Motor neuron (in vitro differentiated cells): ENCODE data around the gene CHPF. TPM values are rescaled to one million over a fixed set of nuclear protein-coding genes. Genes with fewer than 3 reads are reported as not detected.

ENCODE experiments used
- ATAC-seq, 8 experiments: fragments of 200-7000 bp; cut with Tn5 transposase; replicated peaks in 6 of 8; 2 replicates each; pipeline ENCODE4 v1.8.0; 2021; ENCODE audit warnings: mild to moderate bottlenecking in 8 of 8, moderate library complexity in 8 of 8
- H3K27ac ChIP-seq, 2 donors: fragments of 250-450 bp; sonication (Bioruptor Pico); 2 replicates each; pipeline ENCODE4 v1.9.0; 2021; ENCODE audit warnings: antibody characterized with exemption in 2 of 2, mild to moderate bottlenecking in 2 of 2, moderate library complexity in 1 of 2
- H3K4me1 ChIP-seq, 2 donors: fragments of 250-450 bp; sonication (Bioruptor Pico); replicated peaks in 1 of 2; 2 replicates each; pipeline ENCODE4 v1.6.1; 2021; ENCODE audit warnings: antibody characterized with exemption in 2 of 2, mild to moderate bottlenecking in 2 of 2, moderate library complexity in 1 of 2
- H3K4me3 ChIP-seq, 5 donors: fragments of 250-450 bp; sonication (Bioruptor Pico); 2 replicates each; pipeline ENCODE4 v1.9.0; 2021; ENCODE audit warnings: antibody characterized with exemption in 5 of 5, mild to moderate bottlenecking in 5 of 5, moderate library complexity in 4 of 5
- WGBS, 10 experiments: fragments of 450-650 bp; shearing (Covaris generic); methylation state at CpG; one replicate each; pipeline ENCODE4 v1.0.0; 2022; 5-methylcytosine and 5-hydroxymethylcytosine counted together
- in situ Hi-C, 9 experiments: fragments of 400-800 bp; cut with MboI; loops; one replicate each; pipeline ENCODE4 v1.15.0; 2021; ENCODE audit warnings: low sequenced_read_pairs in 9 of 9, low pct_unique_long_range_greater_than_20kb in 2 of 9; ENCODE audit not compliant: unreplicated experiment in 9 of 9
- total RNA-seq, 8 experiments: library from RNA; unstranded; fragments of 300-600 nt; gene quantifications; 2 replicates each; pipeline versions ENCODE4 v1.2.3 to v1.2.4, GENCODE V29; 2022

CHPF gene
- total RNA-seq, 8 experiments from 2014 or later, result 20.9 to 164 (median 56.8) TPM

- Histone ChIP-seq H3K27ac (no peak overlapping the region), H3K4me3 (no peak overlapping the region), H3K4me1 (peaks cover 32 to 34% of the 10 kb centered on the region in 2 donors)
- in situ Hi-C loops, result loop anchor here in 4 of 9 experiments (5.0 to 10.0 kb wide), 3 partner anchors 56 to 128 kb away; no protein-coding TSS in a partner anchor
- 0 to 100% (median 16%) methylated on average over 1 to 9 of the region's 21 CpGs; no CpG with 5 or more reads in 3 of the 10 experiments for WGBS, 10 experiments
- peak; percentile 71 to 94 (median 83) for ATAC-seq
Measured at GRCh38 chr2:219530048-219530963, 13.3 kb downstream of the CHPF start.

- ATAC-seq, result no peak
- in situ Hi-C loops, result loop anchor here in 4 of 9 experiments (10.0 kb wide), 2 partner anchors 123 to 133 kb away; no protein-coding TSS in a partner anchor
- Histone ChIP-seq H3K4me3 (no peak overlapping the region), H3K4me1 (peaks cover 45 to 52% of the 10 kb centered on the region in 2 donors), H3K27ac (no peak overlapping the region)
- WGBS, 10 experiments, result 13 to 85% (median 81%) methylated on average over 1 to 5 of the region's 5 CpGs; no CpG with 5 or more reads in 2 of the 10 experiments
Measured at GRCh38 chr2:219527472-219527871, 16.1 kb downstream of the CHPF start.

- Histone ChIP-seq H3K4me3 (no peak overlapping the region), H3K27ac (peak overlapping the region in 1 of 2 donors; percentile 71), H3K4me1 (peaks cover 48 to 56% of the 10 kb centered on the region in 2 donors)
- 0 to 60% (median 48%) methylated on average over 1 to 2 of the region's 6 CpGs; no CpG with 5 or more reads in 6 of the 10 experiments for WGBS, 10 experiments
- ATAC-seq, result peak in 2 of 8 experiments; percentile 32 to 59
- in situ Hi-C loops, result loop anchor here in 4 of 9 experiments (10.0 kb wide), 2 partner anchors 122 to 132 kb away; no protein-coding TSS in a partner anchor
Measured at GRCh38 chr2:219527076-219527394, 16.6 kb downstream of the CHPF start.

- in situ Hi-C loops, result loop anchor here in 4 of 9 experiments (10.0 kb wide), 2 partner anchors 122 to 132 kb away; no protein-coding TSS in a partner anchor
- peak overlapping the region; percentile 71 to 76 for H3K27ac ChIP-seq
- 20 to 70% (median 51%) methylated on average over 1 to 8 of the region's 11 CpGs; no CpG with 5 or more reads in 3 of the 10 experiments for WGBS, 10 experiments
- peaks cover 53 to 62% of the 10 kb centered on the region in 2 donors for H3K4me1 ChIP-seq
- H3K4me3 ChIP-seq, result no peak overlapping the region
- ATAC-seq, result no peak
Measured at GRCh38 chr2:219526320-219527075, 17.1 kb downstream of the CHPF start.

- in situ Hi-C loops, result loop anchor here in 4 of 9 experiments (10.0 kb wide), 2 partner anchors 121 to 131 kb away; no protein-coding TSS in a partner anchor
- H3K4me1 ChIP-seq, result peaks cover 61 to 70% of the 10 kb centered on the region in 2 donors
Measured at GRCh38 chr2:219525533-219526232, 17.9 kb downstream of the CHPF start.

GRCh38 chr2:219524817-219525216, 18.8 kb downstream of the CHPF start:
- H3K4me1 ChIP-seq, result peaks cover 64 to 74% of the 10 kb centered on the region in 2 donors
- ATAC-seq, result no peak
- 71 to 100% (median 86%) methylated on average over 1 to 2 of the region's 2 CpGs; no CpG with 5 or more reads in 4 of the 10 experiments for WGBS, 10 experiments
- H3K4me3 ChIP-seq, result no peak overlapping the region
- H3K27ac ChIP-seq, result no peak overlapping the region
- in situ Hi-C loops, result loop anchor here in 5 of 9 experiments (10.0 to 25.0 kb wide), 3 partner anchors 113 to 130 kb away; partner anchors contain the start of gene DES (in 1 of the 5)

More at GRCh38 chr2:219525533-219526232, 17.9 kb downstream of the CHPF start:
- Histone ChIP-seq H3K27ac (peak overlapping the region; percentile 71 to 76), H3K4me3 (no peak overlapping the region)
- 14 to 100% (median 46%) methylated on average over 1 to 7 of the region's 9 CpGs; no CpG with 5 or more reads in 4 of the 10 experiments for WGBS, 10 experiments
- ATAC-seq, result no peak

GRCh38 chr2:219523031-219523671, 20.5 kb downstream of the CHPF start:
- peak in 2 of 8 experiments; percentile 22 to 45 for ATAC-seq
- in situ Hi-C loops, result loop anchor here in 5 of 9 experiments (10.0 to 25.0 kb wide), 3 partner anchors 111 to 128 kb away; partner anchors contain the start of gene DES (in 1 of the 5)
- WGBS, 10 experiments, result 11 to 100% (median 21%) methylated on average over 1 to 9 of the region's 24 CpGs; no CpG with 5 or more reads in 4 of the 10 experiments
- peaks cover 76 to 83% of the 10 kb centered on the region in 2 donors for H3K4me1 ChIP-seq
- peak overlapping the region in 4 of 5 donors; percentile 17 to 29 (median 22) for H3K4me3 ChIP-seq
- peak overlapping the region; percentile 26 to 80 for H3K27ac ChIP-seq

GRCh38 chr2:219522111-219523030, 21.2 kb downstream of the CHPF start:
- Histone ChIP-seq H3K4me3 (peak overlapping the region; percentile 7 to 29 (median 21)), H3K27ac (peak overlapping the region; percentile 80 to 84), H3K4me1 (peaks cover 82 to 88% of the 10 kb centered on the region in 2 donors)
- in situ Hi-C loops, result loop anchor here in 5 of 9 experiments (10.0 to 25.0 kb wide), 3 partner anchors 110 to 128 kb away; partner anchors contain the start of gene DES (in 1 of the 5)
- WGBS, 10 experiments, result 0 to 17% (median 0%) methylated on average over 1 to 3 of the region's 70 CpGs; no CpG with 5 or more reads in 6 of the 10 experiments
- peak; percentile 58 to 80 (median 72) for ATAC-seq

GRCh38 chr2:219521066-219521880, 22.3 kb downstream of the CHPF start:
- ATAC-seq, result peak; percentile 36 to 77 (median 47)
- H3K27ac ChIP-seq, result peak overlapping the region; percentile 80 to 84
- in situ Hi-C loops, result loop anchor here in 5 of 9 experiments (10.0 to 25.0 kb wide), 3 partner anchors 109 to 126 kb away; partner anchors contain the start of gene DES (in 1 of the 5)
- peaks cover 80 to 88% of the 10 kb centered on the region in 2 donors for H3K4me1 ChIP-seq
- H3K4me3 ChIP-seq, result peak overlapping the region in 1 of 5 donors; percentile 2
- WGBS, 10 experiments, result 10 to 53% (median 20%) methylated on average over 1 to 4 of the region's 14 CpGs; no CpG with 5 or more reads in 4 of the 10 experiments

- H3K4me3 ChIP-seq, result no peak overlapping the region
- in situ Hi-C loops, result loop anchor here in 5 of 9 experiments (10.0 to 25.0 kb wide), 3 partner anchors 108 to 125 kb away; partner anchors contain the start of gene DES (in 1 of the 5)
- peak in 7 of 8 experiments; percentile 3 to 61 (median 44) for ATAC-seq
- WGBS, 10 experiments, result 61% methylated on average over 2 of the region's 8 CpGs; no CpG with 5 or more reads in 9 of the 10 experiments
- peaks cover 81 to 88% of the 10 kb centered on the region in 2 donors for H3K4me1 ChIP-seq
- H3K27ac ChIP-seq, result peak overlapping the region; percentile 80 to 84
Measured at GRCh38 chr2:219520079-219520478, 23.5 kb downstream of the CHPF start.
